GM21737 (cell line): ENCODE results near the gene IGDCC3.
"Not testable (repeated sequence)": the region's sequence is repeated elsewhere in the genome, so short reads cannot be mapped to it uniquely, and the experiment has no call there.

Experiments
- ATAC-seq: cut with Tn5 transposase; IDR thresholded peaks from one replicate; pipeline ENCODE4 v1.9.1; 2021; ENCODE audit warnings: mild to moderate bottlenecking, moderate library complexity; ENCODE audit not compliant: unreplicated experiment

Gene IGDCC3

GRCh38 chr15:65406424-65407000 lies 28.7 kb upstream of the IGDCC3 start:
- ATAC-seq = no peak

GRCh38 chr15:65405791-65406423 lies 28.1 kb upstream of the IGDCC3 start:
- ATAC-seq = no peak

GRCh38 chr15:65404186-65404872 lies 26.5 kb upstream of the IGDCC3 start:
- no peak for ATAC-seq

GRCh38 chr15:65402961-65403360 lies 25.2 kb upstream of the IGDCC3 start:
- ATAC-seq = no peak

GRCh38 chr15:65401611-65402240 lies 23.9 kb upstream of the IGDCC3 start:
- ATAC-seq = no peak

GRCh38 chr15:65400760-65401610 lies 23.2 kb upstream of the IGDCC3 start:
- no peak for ATAC-seq

- no peak for ATAC-seq
These were observed 22.2 kb upstream of the IGDCC3 start for GRCh38 chr15:65399997-65400396.

GRCh38 chr15:65399001-65399706 lies 21.4 kb upstream of the IGDCC3 start:
- ATAC-seq = no peak

GRCh38 chr15:65398486-65398885 lies 20.7 kb upstream of the IGDCC3 start:
- ATAC-seq = not testable (repeated sequence)

GRCh38 chr15:65396965-65397317 lies 19.1 kb upstream of the IGDCC3 start:
- ATAC-seq = no peak

GRCh38 chr15:65396283-65396964 lies 18.6 kb upstream of the IGDCC3 start:
- no peak for ATAC-seq

GRCh38 chr15:65395567-65396202 lies 17.9 kb upstream of the IGDCC3 start:
- no peak for ATAC-seq

GRCh38 chr15:65394936-65395335 lies 17.1 kb upstream of the IGDCC3 start:
- no peak for ATAC-seq

- ATAC-seq = no peak
These were observed 16.5 kb upstream of the IGDCC3 start for GRCh38 chr15:65394280-65394789.

GRCh38 chr15:65393557-65393956 lies 15.8 kb upstream of the IGDCC3 start:
- ATAC-seq = no peak

GRCh38 chr15:65393091-65393490 lies 15.3 kb upstream of the IGDCC3 start:
- ATAC-seq = no peak

- ATAC-seq = no peak
These were observed 14.6 kb upstream of the IGDCC3 start for GRCh38 chr15:65392368-65392767.

GRCh38 chr15:65391732-65392131 lies 13.9 kb upstream of the IGDCC3 start:
- ATAC-seq = no peak

- ATAC-seq = no peak
These were observed 12.6 kb upstream of the IGDCC3 start for GRCh38 chr15:65390447-65390846.
